Panc1 (cell line): Measurements from ENCODE around the gene TOR1A. TPM values are rescaled to one million over a fixed set of nuclear protein-coding genes. Genes with fewer than 3 reads are reported as not detected.
A peak's percentile ranks its signal among the peaks of the same experiment; 100 is the strongest.

ENCODE experiments used
- ATAC-seq: fragments of 200-7000 bp; cut with Tn5 transposase; 2 replicates; pipeline ENCODE4 v1.9.1; 2020; ENCODE audit warnings: mild to moderate bottlenecking, moderate library complexity
- BruUV-seq: library from RNA; stranded (reverse); fragments of 400-500 nt; replicated peaks from 2 replicates; lab custom pipeline; 2021; lab: Mats Ljungman, UMichigan
- CTCF ChIA-PET: fragments of 300-600 bp; sonication (Branson Sonifier 250); formaldehyde crosslinking; loops from one replicate; lab custom pipeline; 2022; ENCODE audit warnings: antibody characterized with exemption; lab: Charles Lee
- POLR2A ChIA-PET: fragments of 300-600 bp; sonication (Branson Sonifier 250); formaldehyde crosslinking; loops from one replicate; lab custom pipeline; 2022; ENCODE audit warnings: antibody characterized with exemption; lab: Charles Lee
- DNase-seq: peaks from one replicate; pipeline ENCODE4 v3.0.0-alpha.2; 2010; ENCODE audit warnings: low read depth, low spot score
- H3K27ac ChIP-seq: 2 replicates; pipeline ENCODE4 v1.5.1; 2011; ENCODE audit warnings: mild to moderate bottlenecking, low read length, inconsistent platforms
- H3K27me3 ChIP-seq: fragments of 200-500 bp; sonication (Bioruptor generic); 2 replicates; pipeline ENCODE4 v1.6.0; 2014; ENCODE audit warnings: low read length, inconsistent platforms; ENCODE audit not compliant: control insufficient read depth, insufficient read depth
- H3K36me3 ChIP-seq: fragments of 200-500 bp; sonication (Bioruptor generic); 2 replicates; pipeline ENCODE4 v1.5.1; 2014; ENCODE audit warnings: inconsistent platforms, mild to moderate bottlenecking, low read length, moderate library complexity; ENCODE audit not compliant: control insufficient read depth, insufficient read depth
- H3K4me1 ChIP-seq: 2 replicates; pipeline ENCODE4 v1.5.1; 2011; ENCODE audit warnings: inconsistent platforms, mild to moderate bottlenecking, low read length, moderate library complexity; ENCODE audit not compliant: control insufficient read depth, insufficient read depth
- H3K4me3 ChIP-seq, 2 experiments: 2 replicates each; pipeline ENCODE4 v1.5.1; 2011 to 2012; ENCODE audit warnings: low read depth in 2 of 2, low read length in 2 of 2, mild to moderate bottlenecking in 2 of 2, inconsistent platforms in 1 of 2, moderate library complexity in 1 of 2
- H3K9me3 ChIP-seq: fragments of 200-500 bp; sonication (Bioruptor generic); 2 replicates; pipeline ENCODE4 v1.5.1; 2014; ENCODE audit warnings: low read depth, mild to moderate bottlenecking, inconsistent platforms, low read length, moderate library complexity; ENCODE audit not compliant: control insufficient read depth, insufficient read depth
- CTCF ChIP-seq: fragments of 450-650 bp; IDR thresholded peaks from 2 replicates; pipeline ENCODE4 v1.5.1; 2017; ENCODE audit warnings: mild to moderate bottlenecking
- POLR2AphosphoS5 ChIP-seq: IDR thresholded peaks from 2 replicates; pipeline ENCODE4 v1.6.1; 2012; ENCODE audit warnings: mild to moderate bottlenecking, low read depth, low read length, moderate library complexity
- REST ChIP-seq, 2 experiments: IDR thresholded peaks; 2 replicates each; pipeline ENCODE4 v1.6.1; 2011 to 2012; ENCODE audit warnings: low read depth in 2 of 2, control low read depth in 1 of 2, low read length in 1 of 2, mild to moderate bottlenecking in 1 of 2, moderate library complexity in 1 of 2; ENCODE audit not compliant: insufficient read depth in 1 of 2
- SIN3A ChIP-seq: IDR thresholded peaks from 2 replicates; pipeline ENCODE4 v1.6.1; 2012; ENCODE audit warnings: low read depth, mild to moderate bottlenecking, low read length, moderate library complexity, borderline replicate concordance; ENCODE audit not compliant: insufficient read depth
- TCF7L2 ChIP-seq: IDR thresholded peaks from 2 replicates; pipeline ENCODE4 v1.6.1; 2011; ENCODE audit warnings: mild to moderate bottlenecking, low read depth, low read length, inconsistent platforms
- in situ Hi-C: cut with HindIII; loops from 2 replicates; pipeline ENCODE4 v1.10.0; 2016; ENCODE audit warnings: low sequenced_read_pairs, low pct_unique_long_range_greater_than_20kb
- intact Hi-C: fragments of 100-400 bp; cut with micrococcal nuclease; formaldehyde crosslinking; loops from one replicate; pipeline ENCODE4 v1.10.0; 2022; ENCODE audit not compliant: unreplicated experiment
- total RNA-seq: library from RNA; stranded (reverse); gene quantifications from one replicate; pipeline ENCODE4 v1.2.1, GENCODE V29; 2021; ENCODE audit not compliant: unreplicated experiment

TOR1A gene
- total RNA-seq, 1 experiment from 2014 or later: 33.6 TPM

- ATAC-seq: no peak
- DNase-seq: no peak
- Histone ChIP-seq H3K36me3 (no peaks in the 10 kb centered on the region; the same call in none of the 2 replicates), H3K4me3 (no peak overlapping the region), H3K27ac (no peak overlapping the region), H3K4me1 (peaks cover 3% of the 10 kb centered on the region), H3K9me3 (no peaks in the 10 kb centered on the region), H3K27me3 (no peaks in the 10 kb centered on the region)
- in situ Hi-C loops: no loop called here
- TF ChIP-seq POLR2AphosphoS5 (no peak), TCF7L2 (no peak), CTCF (no peak), SIN3A (no peak), REST (IDR thresholded peaks at IDR 0.05; ENCODE audit: insufficient read depth in 1 of 2, low read depth in 2 of 2, low read length in 1 of 2) (no peak)
- intact Hi-C loops: no loop called here
- CTCF ChIA-PET: no interaction called here
- POLR2A ChIA-PET: no interaction called here
- no TSS peak for BruUV-seq
These were observed 17.9 kb downstream of the TOR1A start for GRCh38 chr9:129806061-129806460.

- intact Hi-C loops: no loop called here
- H3K4me1 ChIP-seq: peaks cover 3% of the 10 kb centered on the region
- peak overlapping the region; percentile 68 to 78 for H3K4me3 ChIP-seq
- no peaks in the 10 kb centered on the region; the same call in none of the 2 replicates for H3K36me3 ChIP-seq
- POLR2A ChIA-PET: interaction anchor here (0.5 to 0.6 kb wide), 2 partner anchors 37 to 238 kb away, joined by 3 to 7 read pairs; no protein-coding TSS in a partner anchor
- CTCF ChIA-PET: no interaction called here
- no peaks in the 10 kb centered on the region for H3K9me3 ChIP-seq
- ATAC-seq (no peak), DNase-seq (no peak)
- H3K27me3 ChIP-seq: no peaks in the 10 kb centered on the region
- BruUV-seq: no TSS peak
- TF ChIP-seq CTCF (no peak), SIN3A (no peak), TCF7L2 (no peak), REST (IDR thresholded peaks at IDR 0.05; ENCODE audit: insufficient read depth in 1 of 2, low read depth in 2 of 2, low read length in 1 of 2) (no peak), POLR2AphosphoS5 (no peak)
- in situ Hi-C loops: no loop called here
- H3K27ac ChIP-seq: peak overlapping the region; percentile 79; the same call in 1 of the 2 replicates
These were observed 20.3 kb downstream of the TOR1A start for GRCh38 chr9:129803676-129804060.
